Measurements from ENCODE around the gene ZMIZ1. TPM values are rescaled to one million over a fixed set of nuclear protein-coding genes. Genes with fewer than 3 reads are reported as not detected.

The ZMIZ1 gene
- total RNA-seq, 1 experiment from 2014 or later = 20.4 TPM

DNA sequence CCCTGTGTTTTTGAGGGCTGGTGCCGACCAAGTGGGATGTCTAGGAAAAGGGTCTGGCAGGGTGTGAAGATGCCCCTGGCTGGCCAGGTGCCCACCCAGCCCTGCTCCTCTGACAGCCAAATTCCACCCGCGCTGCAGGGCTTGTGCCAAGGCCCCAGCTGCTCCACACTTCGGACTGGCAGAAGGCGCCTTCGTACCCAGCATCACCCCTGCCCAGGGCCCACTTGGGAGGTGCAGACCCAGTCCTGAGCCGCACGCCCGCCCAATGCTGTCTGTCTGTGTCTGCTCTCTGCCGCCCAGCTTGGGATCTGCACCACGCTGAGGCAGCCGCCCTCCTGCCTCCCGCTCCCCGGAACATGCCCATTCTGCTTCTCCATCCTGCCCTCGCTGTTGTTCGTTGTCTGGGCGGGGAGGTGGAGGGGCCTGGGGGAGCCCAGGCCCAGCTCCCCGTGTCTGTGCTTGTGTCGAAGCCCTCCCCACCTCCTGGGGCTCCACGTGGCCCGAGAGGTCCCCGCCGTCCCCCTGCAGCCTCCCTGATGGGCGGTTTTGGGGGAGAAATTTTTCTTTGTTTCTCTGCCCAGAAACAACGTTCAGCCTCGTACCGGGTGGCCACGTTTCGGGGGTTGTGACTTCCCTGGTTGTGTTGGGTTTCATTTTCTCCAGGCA lies 241.6 kb downstream of the ZMIZ1 start:
- H3K36me3 ChIP-seq (replicated peaks; ENCODE audit: control insufficient read depth, insufficient read depth, low read length) = peaks cover 10% of the 10 kb centered on the region
- DNase-seq = peak; percentile 57
- no peak overlapping the region for H3K4me3 ChIP-seq (ENCODE audit: insufficient read depth, low read depth, low read length)
- H3K27me3 ChIP-seq (ENCODE audit: control insufficient read depth, insufficient read depth, low read length) = no peaks in the 10 kb centered on the region

DNA sequence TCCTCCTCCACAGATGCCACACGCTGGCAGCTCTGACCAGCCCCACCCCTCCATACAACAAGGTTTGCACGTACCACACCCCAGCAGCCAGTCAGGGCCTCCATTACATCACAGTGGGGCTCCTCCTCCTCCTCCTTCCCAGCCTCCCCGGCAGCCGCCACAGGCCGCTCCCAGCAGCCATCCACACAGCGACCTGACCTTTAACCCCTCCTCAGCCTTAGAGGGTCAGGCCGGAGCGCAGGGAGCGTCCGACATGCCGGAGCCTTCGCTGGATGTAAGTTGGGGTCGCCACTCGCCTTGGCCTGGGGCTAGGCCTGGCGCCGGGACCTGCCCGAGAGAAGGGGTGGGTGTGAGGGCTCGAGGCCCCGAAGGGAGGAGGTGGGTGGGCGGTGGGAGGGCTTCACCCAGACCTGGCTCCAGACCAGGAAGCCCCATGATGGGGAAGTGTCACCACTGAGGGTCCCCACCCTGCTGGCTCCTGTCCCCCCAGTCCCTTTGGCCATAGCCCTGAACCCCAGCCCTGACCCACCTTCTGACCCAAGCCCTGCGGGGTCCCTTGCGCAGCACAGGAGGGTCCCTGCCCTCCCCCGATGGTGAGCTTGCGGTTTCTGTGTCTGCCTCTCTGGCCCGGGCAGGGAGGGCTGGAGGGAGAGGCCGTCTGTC lies 242.3 kb downstream of the ZMIZ1 start:
- no peak for DNase-seq
- peaks cover 10% of the 10 kb centered on the region for H3K36me3 ChIP-seq (replicated peaks; ENCODE audit: control insufficient read depth, insufficient read depth, low read length)
- no peaks in the 10 kb centered on the region for H3K27me3 ChIP-seq (ENCODE audit: control insufficient read depth, insufficient read depth, low read length)
- H3K4me3 ChIP-seq (ENCODE audit: insufficient read depth, low read depth, low read length) = no peak overlapping the region

DNA sequence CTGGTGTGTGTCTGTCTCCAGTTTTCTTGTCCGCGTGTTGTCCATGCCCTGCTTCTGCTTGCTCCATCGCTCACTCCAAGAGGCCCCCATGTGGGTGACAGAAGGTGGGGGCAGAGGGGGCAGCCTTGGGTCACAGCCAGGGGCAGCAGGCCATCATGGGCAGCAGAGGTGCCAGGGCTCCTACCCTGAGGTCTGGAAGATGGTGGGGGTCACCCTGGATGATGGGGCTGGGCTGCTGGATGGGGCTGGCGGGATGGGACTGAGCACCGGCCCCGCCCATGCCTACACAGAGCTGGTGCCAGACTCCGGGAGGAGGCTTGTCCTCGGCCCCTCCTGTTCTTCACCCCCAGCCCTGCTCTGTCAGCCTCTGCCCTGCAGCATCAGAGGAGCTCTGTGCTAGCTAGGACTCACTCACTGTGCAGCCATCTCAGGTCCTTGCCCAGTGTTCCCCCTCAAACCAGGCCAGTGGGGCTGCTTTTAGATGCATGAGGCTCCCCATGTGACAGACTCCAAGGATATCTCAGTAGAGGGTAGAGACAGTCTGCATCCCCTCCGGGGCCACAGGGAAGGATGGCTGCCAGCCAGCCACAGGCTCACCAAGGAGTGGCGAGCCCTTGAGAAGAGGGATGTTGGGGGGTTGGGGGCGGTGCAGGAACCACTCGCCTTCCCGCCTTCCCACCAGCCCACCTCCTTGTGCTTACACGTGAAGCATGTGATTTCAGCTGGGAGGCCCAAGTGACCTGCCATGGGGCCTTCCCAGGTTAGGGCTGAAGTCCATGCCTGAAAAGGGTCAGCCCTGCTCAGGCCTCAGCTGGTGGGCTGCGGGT lies 243.0 kb downstream of the ZMIZ1 start:
- peaks cover 10% of the 10 kb centered on the region for H3K36me3 ChIP-seq (replicated peaks; ENCODE audit: control insufficient read depth, insufficient read depth, low read length)
- DNase-seq = peak; percentile 52
- H3K27me3 ChIP-seq (ENCODE audit: control insufficient read depth, insufficient read depth, low read length) = no peaks in the 10 kb centered on the region
- H3K4me3 ChIP-seq (ENCODE audit: insufficient read depth, low read depth, low read length) = no peak overlapping the region

DNA sequence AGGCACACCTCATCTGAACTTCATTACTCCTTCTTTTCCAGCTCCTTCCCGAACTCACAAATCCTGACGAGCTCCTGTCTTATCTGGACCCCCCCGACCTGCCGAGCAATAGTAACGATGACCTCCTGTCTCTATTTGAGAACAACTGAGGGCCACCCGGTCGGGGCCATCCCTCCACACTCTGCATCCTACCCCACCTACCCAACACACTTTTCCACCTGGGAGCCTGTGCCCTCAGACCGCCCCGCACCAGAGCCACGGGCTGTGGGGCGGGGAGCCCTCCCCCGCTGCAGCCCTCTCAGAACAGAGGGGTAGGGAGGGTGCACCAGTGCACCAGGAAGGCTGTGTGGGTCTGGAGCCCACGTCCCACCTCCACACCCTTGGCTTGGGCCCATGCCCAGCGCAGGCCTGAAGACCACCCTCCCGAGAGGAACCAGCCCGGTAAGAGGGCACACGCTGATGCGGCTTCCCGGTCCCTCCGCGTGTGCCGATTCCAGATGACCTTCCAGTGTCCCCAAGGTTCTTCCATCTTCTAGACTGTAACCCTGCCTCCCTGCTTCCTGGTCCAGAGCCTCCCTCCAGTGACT lies 243.9 kb downstream of the ZMIZ1 start:
- H3K36me3 ChIP-seq (replicated peaks; ENCODE audit: control insufficient read depth, insufficient read depth, low read length) = peaks cover 4% of the 10 kb centered on the region
- DNase-seq = peak; percentile 43
- no peaks in the 10 kb centered on the region for H3K27me3 ChIP-seq (ENCODE audit: control insufficient read depth, insufficient read depth, low read length)
- no peak overlapping the region for H3K4me3 ChIP-seq (ENCODE audit: insufficient read depth, low read depth, low read length)

DNA sequence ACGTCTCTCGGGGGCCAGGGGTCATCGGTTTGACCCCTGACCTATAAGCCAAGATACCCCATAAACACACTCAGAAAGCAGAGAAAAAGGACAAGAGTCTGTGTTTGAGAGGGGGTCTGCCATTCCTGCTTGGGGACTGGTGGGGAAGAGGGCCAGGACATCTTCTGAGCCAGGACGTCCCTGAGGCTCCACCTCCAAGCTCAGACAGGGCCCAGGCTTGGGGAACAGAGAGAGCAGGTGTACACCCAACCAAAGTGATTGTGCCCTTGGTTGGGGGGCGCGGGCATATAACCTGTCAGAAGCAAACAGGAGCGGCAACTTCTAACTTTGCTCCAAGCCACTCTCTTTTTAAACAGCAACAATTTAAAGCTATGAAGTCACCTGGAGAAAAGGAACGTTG lies 244.6 kb downstream of the ZMIZ1 start:
- DNase-seq = no peak
- H3K27me3 ChIP-seq (ENCODE audit: control insufficient read depth, insufficient read depth, low read length) = no peaks in the 10 kb centered on the region
- no peak overlapping the region for H3K4me3 ChIP-seq (ENCODE audit: insufficient read depth, low read depth, low read length)
- H3K36me3 ChIP-seq (replicated peaks; ENCODE audit: control insufficient read depth, insufficient read depth, low read length) = peaks cover 1% of the 10 kb centered on the region

DNA sequence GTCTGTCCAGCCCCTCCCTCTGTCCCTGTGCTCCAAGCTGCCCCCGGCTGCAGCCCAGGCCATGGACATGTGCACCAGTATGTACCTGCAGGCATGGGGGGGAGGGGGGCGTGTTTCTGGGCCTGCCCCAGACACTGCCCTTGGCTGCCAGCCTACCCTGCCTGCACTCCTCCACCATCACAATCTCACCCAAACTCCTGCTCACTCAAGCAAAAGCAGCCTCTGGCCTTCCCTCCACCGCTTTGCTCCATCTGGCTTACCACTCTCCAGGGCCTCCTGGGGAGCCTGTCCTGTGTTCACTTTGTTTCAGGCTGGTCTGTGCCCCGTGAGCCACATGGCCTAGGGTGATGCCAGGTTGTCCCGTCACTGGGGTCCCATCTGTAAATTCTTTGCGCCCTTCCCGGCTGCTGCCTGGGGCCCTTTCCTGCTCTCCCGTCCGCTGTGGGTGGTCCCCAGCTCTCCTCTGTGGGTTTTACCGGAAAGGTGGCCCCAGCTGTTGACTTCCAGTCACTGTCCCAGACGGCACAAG lies 245.2 kb downstream of the ZMIZ1 start:
- no peak overlapping the region for H3K4me3 ChIP-seq (ENCODE audit: insufficient read depth, low read depth, low read length)
- H3K27me3 ChIP-seq (ENCODE audit: control insufficient read depth, insufficient read depth, low read length) = no peaks in the 10 kb centered on the region
- peaks cover 1% of the 10 kb centered on the region for H3K36me3 ChIP-seq (replicated peaks; ENCODE audit: control insufficient read depth, insufficient read depth, low read length)
- DNase-seq = peak; percentile 54

DNA sequence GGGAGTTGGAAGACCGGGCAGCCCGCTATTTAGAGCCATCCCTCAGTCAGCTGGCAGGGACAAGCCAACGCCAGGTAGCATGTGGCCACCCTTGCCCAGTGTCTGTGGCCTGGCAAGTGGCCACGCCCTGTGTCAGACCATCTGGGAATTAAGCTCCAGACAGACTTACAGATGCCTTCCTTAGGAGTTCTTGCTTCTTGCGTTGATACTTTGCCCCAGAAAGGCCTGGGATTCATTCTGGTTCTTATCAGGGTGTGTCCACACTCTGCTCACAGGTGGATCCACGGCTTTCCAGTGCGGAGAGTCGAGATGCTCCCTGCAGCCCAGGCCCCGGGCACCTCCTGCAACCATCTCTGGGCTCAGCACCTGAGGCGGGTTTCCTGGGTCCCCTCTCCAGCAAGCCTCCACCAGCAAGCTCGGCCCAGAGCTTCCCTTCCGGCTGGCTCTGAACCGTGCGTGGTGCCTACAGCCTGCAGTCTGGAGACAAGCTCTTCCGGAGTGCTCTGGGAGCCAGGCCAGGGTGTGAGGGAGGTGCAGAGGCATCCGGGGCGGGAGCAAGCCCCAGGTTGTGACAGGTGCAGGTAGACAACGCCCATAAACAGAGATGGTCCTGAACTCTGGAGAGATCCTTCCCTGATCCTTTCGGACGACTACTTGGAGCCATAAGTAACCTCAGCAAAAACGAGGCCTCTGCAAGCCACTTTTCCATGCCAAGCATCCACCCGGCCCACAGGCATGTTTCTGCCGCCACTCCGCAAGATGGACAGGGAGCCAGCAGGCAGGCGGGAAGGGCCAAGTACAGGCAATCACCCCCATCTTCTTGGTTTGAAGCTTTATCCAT lies 246.2 kb downstream of the ZMIZ1 start:
- H3K27me3 ChIP-seq (ENCODE audit: control insufficient read depth, insufficient read depth, low read length) = no peaks in the 10 kb centered on the region
- no peaks in the 10 kb centered on the region; the same call in none of the 2 replicates for H3K36me3 ChIP-seq (replicated peaks; ENCODE audit: control insufficient read depth, insufficient read depth, low read length)
- peak; percentile 60 for DNase-seq
- H3K4me3 ChIP-seq (ENCODE audit: insufficient read depth, low read depth, low read length) = no peak overlapping the region

DNA sequence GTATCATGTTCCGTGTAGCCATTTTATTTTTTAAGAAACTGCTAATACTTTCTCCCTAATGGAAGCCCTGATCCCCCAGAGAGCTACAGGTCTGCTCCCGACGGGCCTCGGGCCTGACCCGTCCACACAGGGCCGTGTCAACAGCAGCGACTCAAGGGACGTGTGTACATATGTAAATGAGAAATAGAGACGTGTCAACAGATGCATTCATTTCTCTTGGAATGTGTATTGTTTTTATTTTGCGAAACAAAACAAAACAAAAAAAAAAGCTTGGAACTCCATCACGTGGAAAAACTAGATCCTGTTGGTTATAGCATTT lies 246.8 kb downstream of the ZMIZ1 start:
- Histone ChIP-seq H3K4me3 (ENCODE audit: insufficient read depth, low read depth, low read length) (no peak overlapping the region), H3K27me3 (ENCODE audit: control insufficient read depth, insufficient read depth, low read length) (no peaks in the 10 kb centered on the region), H3K36me3 (replicated peaks; ENCODE audit: control insufficient read depth, insufficient read depth, low read length) (no peaks in the 10 kb centered on the region; the same call in none of the 2 replicates)
- DNase-seq = no peak

DNA sequence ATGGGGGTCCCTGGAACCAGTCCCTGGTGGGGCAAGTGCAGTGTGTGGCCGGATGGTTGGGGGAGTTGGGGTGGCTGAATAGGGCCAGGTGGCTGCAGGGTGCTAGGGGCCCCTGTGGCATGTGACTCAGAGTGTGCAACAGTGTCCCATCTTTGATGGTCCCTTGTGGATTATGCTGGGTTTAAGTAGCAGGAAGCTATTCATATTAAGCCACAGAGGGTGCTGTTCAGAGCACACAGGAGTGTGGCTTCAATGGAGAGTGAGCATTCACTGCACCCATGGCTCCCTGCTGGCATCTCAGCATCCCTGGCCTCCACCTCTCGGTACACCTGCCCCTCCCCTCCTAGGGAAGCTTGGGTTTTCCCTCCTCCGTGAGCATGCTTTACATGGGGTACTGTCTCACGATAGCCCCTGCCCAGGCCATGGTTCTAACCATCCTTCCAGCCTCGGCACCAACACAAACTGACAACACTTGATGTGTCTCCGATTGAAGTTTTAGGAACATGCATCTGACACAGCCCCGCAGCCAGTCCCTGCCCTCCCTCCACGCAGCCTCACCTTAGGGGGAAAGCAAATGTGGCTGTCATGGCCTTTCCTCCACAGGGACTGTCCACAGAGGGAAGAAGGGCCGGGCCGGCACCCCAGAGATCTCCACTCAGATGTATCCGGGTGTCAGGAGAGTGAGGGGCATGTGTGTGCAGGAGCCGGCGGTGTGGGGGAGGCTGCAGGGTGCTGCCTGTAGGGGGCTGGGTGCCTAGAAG lies 248.1 kb downstream of the ZMIZ1 start:
- DNase-seq = peak; percentile 64
- Histone ChIP-seq H3K27me3 (ENCODE audit: control insufficient read depth, insufficient read depth, low read length) (no peaks in the 10 kb centered on the region), H3K4me3 (ENCODE audit: insufficient read depth, low read depth, low read length) (no peak overlapping the region), H3K36me3 (replicated peaks; ENCODE audit: control insufficient read depth, insufficient read depth, low read length) (no peaks in the 10 kb centered on the region; the same call in none of the 2 replicates)

DNA sequence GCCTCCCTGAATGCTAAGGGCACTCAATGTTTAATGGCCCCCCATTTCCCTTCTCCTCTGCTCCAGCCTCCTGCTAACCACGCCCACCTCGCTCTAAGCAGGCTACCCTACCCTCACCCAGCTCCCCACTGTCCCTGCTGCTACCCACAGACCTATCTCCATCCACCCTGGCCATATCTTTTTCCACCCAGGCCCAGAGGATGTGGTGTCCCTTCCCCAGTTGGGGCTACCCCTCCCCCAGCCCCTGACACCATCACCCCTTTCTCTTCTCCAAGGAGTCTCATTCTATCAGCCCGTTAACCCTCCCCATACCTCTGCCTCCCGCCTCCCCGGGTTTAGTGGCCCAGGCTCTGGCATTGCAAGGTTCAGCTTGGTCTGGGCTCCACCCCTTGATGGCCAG lies 249.6 kb downstream of the ZMIZ1 start:
- Histone ChIP-seq H3K36me3 (replicated peaks; ENCODE audit: control insufficient read depth, insufficient read depth, low read length) (no peaks in the 10 kb centered on the region; the same call in 1 of the 2 replicates), H3K27me3 (ENCODE audit: control insufficient read depth, insufficient read depth, low read length) (no peaks in the 10 kb centered on the region), H3K4me3 (ENCODE audit: insufficient read depth, low read depth, low read length) (no peak overlapping the region)
- no peak for DNase-seq

DNA sequence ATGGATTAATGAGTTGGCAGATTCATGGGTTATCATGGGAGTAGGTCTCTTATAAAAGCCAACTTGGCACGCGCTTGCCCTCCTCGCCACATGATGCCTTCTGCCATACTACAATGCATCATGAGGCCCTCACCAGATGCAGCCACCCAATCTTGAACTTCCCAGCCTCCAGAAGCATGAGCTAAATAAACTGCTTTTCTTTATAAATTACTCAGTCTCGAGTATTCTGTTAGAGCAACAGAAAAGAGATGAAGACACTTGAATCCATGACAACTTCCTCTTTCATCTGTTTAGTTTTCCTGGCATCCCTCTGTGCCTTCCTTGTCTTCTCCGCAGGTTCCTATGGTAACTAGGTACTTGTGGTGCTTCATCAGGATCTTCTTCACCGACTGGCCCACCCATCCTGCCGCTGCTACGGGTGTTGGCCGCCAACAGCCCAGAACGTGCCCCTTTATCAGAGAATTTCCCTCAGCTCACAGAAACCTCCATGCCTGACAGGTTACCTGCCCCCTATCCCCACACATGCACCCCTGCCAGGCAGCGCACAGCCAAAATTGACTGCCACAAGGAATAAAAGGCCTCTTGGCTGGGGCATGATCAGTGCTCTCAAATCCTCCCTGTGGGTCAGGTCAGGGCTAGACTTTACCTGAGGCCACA lies 250.5 kb downstream of the ZMIZ1 start:
- no peaks in the 10 kb centered on the region for H3K36me3 ChIP-seq (replicated peaks; ENCODE audit: control insufficient read depth, insufficient read depth, low read length)
- no peaks in the 10 kb centered on the region for H3K27me3 ChIP-seq (ENCODE audit: control insufficient read depth, insufficient read depth, low read length)
- no peak for DNase-seq
- H3K4me3 ChIP-seq (ENCODE audit: insufficient read depth, low read depth, low read length) = no peak overlapping the region

DNA sequence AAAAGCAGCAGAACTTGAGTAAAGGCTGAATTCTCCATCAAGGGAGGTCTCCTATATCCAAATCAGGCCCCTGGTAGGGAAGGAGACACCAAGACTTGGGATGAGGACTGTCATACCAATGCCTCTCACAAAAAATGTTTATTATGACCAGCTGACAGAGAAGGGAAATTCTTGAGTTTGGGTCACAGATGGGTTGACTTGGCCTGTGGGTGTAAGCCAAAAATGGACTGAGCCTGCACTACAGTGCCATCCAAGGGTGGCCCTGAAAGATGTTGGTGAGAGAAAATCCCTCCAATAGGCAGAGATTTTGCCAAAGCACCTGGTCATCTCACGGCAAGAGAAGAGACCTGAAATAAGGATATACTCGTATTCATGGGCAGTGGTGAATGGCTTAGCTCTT lies 251.6 kb downstream of the ZMIZ1 start:
- no peak overlapping the region for H3K4me3 ChIP-seq (ENCODE audit: insufficient read depth, low read depth, low read length)
- no peaks in the 10 kb centered on the region for H3K27me3 ChIP-seq (ENCODE audit: control insufficient read depth, insufficient read depth, low read length)
- DNase-seq = no peak
- H3K36me3 ChIP-seq (replicated peaks; ENCODE audit: control insufficient read depth, insufficient read depth, low read length) = no peaks in the 10 kb centered on the region

Data from H7 (cell line).